HEK293T (cell line): Measurements from ENCODE around the gene FBXO9.

Experiments used
- BHLHE40 ChIP-seq: fragments of 450-650 bp; IDR thresholded peaks from 2 replicates; pipeline ENCODE4 v1.6.1; 2016; ENCODE audit warnings: mild to moderate bottlenecking, moderate library complexity, borderline replicate concordance
- CTBP1 ChIP-seq: fragments of 450-650 bp; IDR thresholded peaks from 2 replicates; pipeline ENCODE4 v1.6.1; 2016; ENCODE audit warnings: borderline replicate concordance
- ELF4 ChIP-seq: fragments of 450-650 bp; IDR thresholded peaks from 2 replicates; pipeline ENCODE4 v1.6.1; 2017; ENCODE audit warnings: antibody characterized with exemption
- FOXA1 ChIP-seq: fragments of 450-650 bp; IDR thresholded peaks from 2 replicates; pipeline ENCODE4 v1.6.1; 2016; ENCODE audit warnings: mild to moderate bottlenecking
- FOXM1 ChIP-seq: fragments of 450-650 bp; IDR thresholded peaks from 2 replicates; pipeline ENCODE4 v1.6.1; 2017; ENCODE audit warnings: mild to moderate bottlenecking, borderline replicate concordance
- L3MBTL2 ChIP-seq: fragments of 450-650 bp; conservative IDR thresholded peaks from 2 replicates; pipeline ENCODE4 v1.6.1; 2016; ENCODE audit warnings: mild to moderate bottlenecking
- NFRKB ChIP-seq: fragments of 450-650 bp; IDR thresholded peaks from 2 replicates; pipeline ENCODE4 v1.6.1; 2016; ENCODE audit warnings: mild to moderate bottlenecking, moderate library complexity
- SP1 ChIP-seq: fragments of 450-650 bp; IDR thresholded peaks from 2 replicates; pipeline ENCODE4 v1.6.1; 2017
- TARDBP ChIP-seq: fragments of 450-650 bp; IDR thresholded peaks from 2 replicates; pipeline ENCODE4 v1.6.1; 2016

DNA sequence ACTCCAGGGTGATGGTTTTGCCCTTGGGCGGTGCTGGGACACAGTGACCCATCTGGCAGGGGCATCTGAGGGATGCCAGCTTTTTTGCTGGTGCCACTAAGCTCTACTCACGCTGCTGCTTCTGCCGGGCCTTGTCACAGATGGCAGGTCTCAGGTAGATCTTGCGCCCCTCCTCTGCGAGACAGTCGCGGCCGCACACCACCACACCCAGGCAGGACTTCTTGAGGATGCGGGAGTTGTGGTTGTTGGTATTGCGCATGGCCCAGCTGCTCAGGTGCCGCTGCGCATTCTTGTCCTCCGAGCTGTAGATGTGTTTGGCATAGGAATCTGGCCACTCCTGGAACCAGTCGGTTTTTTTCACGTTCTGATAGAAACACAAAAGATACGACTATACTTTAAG lies 68.8 kb downstream of the FBXO9 start:
- TF ChIP-seq FOXM1 (no peak), CTBP1 (no peak), L3MBTL2 (no peak), FOXA1 (no peak), BHLHE40 (no peak), SP1 (no peak), ELF4 (no peak), NFRKB (no peak), TARDBP (no peak)
